LNCAP (cell line): Measurements from ENCODE around the gene GIT1.

Source experiments
- TF ChIP-seq, protein P1 (sequence below): fragments of 450-650 bp; IDR thresholded peaks from 2 replicates; pipeline ENCODE4 v1.5.1; 2017; ENCODE audit warnings: mild to moderate bottlenecking

The GIT1 gene

DNA sequence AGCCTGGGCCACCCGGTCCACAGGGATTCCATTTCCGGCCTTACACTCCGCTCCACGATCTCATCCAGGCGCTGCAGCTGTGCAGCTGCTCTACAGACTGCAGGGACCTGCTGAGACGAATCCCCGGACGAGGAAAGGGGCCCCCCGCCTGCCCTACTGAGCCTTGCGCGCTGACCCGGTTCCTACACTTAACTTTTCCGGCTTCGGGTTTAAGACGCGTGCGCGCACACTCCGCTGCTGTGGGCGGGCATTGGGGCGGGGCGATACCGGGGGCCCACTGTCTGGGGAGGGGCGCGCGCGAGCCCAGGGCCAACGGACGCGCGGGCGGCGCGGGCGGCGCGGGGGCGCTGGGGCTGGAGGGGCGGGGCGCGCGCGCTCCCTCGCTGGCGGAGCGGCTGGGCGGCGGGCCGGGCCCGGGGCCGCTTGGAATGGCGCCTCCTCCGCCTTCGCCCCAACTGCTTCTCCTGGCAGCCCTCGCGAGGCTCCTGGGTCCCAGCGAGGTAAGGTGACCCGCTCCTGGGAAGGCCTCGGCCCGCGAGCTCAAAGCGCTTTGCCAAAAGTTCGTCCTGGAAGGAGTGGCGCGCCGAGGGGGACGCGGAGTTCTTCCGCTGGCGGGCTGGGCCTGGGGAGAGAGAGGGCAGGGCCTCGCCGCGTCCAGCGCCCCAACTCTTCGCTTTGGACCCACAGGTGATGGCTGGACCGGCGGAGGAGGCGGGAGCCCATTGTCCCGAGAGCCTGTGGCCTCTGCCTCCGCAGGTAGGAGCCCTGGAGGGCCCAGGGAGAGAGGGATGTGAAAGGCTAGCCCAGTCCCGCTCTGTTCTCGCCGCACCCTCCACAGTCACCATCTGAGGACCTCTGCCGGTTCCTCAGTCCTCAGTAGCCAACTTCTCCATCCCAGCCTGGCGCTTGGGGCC is 20.9 kb downstream of the GIT1 start, which contains the start of gene TP53I13:
Gene TP53I13 (plus strand): TSS at position 371 of the 914 bp plus-strand sequence. CDS start 58 bp downstream, at position 429.
- TF ChIP-seq, protein P1, sequence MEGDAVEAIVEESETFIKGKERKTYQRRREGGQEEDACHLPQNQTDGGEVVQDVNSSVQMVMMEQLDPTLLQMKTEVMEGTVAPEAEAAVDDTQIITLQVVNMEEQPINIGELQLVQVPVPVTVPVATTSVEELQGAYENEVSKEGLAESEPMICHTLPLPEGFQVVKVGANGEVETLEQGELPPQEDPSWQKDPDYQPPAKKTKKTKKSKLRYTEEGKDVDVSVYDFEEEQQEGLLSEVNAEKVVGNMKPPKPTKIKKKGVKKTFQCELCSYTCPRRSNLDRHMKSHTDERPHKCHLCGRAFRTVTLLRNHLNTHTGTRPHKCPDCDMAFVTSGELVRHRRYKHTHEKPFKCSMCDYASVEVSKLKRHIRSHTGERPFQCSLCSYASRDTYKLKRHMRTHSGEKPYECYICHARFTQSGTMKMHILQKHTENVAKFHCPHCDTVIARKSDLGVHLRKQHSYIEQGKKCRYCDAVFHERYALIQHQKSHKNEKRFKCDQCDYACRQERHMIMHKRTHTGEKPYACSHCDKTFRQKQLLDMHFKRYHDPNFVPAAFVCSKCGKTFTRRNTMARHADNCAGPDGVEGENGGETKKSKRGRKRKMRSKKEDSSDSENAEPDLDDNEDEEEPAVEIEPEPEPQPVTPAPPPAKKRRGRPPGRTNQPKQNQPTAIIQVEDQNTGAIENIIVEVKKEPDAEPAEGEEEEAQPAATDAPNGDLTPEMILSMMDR, result no peak

DNA sequence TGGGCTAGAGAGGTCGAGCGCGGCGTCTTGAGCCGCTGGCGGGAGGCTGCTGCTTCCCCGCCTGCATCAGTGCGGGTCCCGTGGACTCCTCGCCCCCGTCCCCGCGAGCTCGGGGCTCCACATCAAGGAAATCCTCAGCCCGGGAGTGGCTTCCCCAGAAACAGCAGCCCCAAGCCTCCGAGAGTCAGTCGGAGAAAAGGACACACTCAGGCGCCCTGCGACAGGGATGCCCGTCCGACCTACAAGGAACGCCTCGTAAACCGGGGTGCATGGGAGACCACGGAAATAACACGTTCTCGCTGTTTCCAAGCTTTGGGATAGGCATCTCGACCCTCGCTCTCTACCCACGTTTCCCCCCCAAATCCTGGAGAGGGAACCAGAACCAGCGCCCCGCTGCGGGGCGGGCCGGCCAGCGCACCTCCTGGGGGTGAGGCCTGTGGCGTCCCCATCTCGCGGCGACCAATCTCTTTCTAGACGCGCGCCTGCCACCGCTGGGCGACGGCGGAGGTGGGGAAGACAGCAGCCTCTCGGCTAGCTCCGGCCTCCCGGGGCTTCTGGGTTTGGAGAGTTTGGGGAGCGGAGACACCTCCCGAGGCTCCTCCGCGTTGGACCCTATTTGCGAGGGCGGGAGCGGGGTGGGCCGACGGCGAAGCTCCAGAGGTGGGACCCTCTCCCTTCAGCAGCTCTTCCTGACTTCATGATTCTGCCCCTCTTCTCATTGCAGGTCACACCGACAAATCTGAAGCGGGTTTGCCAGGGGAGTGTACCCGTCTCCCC is 21.7 kb downstream of the GIT1 start:
- TF ChIP-seq, protein P1, result no peak; the same call in 1 of the 2 replicates

DNA sequence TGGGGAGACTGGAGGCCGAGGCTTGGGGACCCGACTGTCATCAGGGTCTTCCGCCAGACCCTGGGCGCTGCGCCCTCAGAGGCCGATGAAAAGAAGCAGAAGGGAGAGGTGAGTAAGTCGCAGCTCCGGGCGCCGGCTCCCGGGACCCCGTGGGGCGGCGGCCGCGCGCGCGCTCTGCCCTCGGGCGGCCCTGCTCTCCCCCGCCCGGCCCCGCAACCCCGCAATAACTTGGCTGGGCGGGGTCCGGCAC is 22.2 kb downstream of the GIT1 start:
- TF ChIP-seq, protein P1, result no peak

DNA sequence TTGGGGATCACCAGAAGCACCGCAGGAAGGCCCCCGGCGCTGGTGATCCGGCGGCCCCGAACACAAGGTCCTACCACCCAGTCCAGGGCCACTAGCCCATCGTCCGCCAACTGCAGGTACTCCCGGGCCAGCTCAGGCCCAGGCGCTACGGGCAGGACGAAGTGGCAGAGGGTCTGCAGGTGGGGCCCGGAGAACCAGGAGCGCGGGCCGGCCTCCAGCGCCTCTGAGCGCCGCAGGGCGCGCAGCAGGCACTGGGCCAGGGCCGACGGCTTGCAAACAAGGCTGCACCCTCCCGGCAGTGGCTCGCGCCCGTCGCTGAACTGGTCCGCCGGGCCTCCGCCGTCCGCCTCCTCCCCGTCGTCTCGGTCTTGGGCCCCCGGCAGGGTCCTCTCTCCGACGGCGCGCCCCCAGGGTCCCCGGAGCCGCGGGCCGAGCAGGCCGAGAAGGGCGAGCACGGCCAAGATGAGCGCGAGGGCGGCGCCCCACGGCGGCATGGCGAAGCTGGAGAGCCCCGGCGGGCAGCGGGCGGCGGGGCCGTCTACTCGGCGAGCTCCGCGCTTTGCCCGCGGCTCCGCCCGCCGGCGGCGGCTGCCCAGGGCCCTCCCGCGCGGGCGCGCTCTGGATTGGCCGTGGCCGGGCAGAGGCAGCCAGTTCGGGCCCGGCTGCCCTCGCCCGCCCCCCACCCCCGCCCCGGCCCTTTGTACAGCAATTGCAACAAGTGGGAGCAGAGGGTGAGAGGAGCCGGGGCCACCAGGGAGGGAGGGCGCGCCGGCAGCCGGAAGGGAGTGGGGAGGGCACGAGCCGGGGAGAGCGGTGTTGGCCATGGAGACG is 22.8 kb downstream of the GIT1 start, which contains the start of gene ABHD15:
Gene ABHD15 (minus strand): TSS at position 565 of the 831 bp plus-strand sequence. CDS start 71 bp downstream, at position 494.
- TF ChIP-seq, protein P1, result no peak

DNA sequence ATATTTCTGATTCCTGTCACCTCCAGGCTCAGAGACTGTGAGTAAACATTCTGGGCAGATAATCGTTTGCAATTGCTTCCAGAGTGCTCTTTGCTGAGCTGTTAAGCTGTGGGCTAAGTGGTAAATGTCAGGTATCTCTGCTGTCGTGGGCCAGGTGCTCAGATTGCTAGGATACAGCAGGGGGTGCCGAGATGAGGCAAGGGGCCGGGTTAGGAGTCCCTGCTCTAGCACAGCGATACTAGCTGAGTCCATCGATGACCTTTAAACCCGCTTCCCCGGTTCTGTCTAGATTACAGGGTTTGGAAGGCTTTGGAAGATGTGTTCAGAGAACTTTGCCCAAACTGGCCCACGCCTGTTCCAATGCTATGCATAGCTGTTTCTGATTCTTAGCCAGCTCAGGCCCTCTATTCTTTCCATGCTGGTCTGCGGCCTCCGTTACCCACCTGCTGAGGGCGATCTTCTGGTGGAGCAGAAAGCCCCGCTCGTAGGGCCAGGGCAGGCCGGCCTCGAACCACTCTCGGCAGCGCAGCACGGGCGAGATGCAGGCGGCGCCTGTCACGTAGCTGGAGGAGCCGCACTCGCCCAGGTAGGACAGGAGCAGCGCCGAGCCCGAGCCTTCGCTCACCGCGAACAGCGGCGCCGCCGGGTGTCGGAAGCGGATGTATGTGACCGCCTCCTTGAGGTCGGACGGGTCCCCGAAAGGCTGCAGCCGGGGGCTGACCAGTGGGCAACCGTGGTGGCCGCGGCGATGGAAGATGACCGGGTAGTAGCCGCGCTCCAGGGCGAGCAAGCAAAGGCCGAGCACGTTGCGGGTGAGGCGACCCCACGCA is 23.6 kb downstream of the GIT1 start:
- TF ChIP-seq, protein P1, result no peak

DNA sequence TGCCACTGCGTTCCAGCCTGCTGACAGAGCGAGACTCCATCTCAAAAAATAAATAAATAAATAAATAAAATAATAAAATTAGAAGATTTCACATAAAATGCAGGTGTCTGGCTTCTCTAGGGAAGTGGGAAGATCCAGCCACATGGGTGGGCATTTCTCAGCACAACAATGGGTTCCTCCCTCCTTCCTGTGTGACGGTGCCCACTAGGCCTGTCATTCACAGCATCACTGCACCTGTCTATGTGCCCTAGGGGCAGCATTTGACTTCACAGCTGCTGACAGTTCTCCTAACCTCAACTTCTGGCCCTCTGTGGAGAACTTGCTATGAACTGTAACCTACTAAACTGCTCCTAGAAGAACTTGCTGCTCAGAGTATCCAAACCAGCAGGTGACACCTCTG is 25.6 kb downstream of the GIT1 start:
- TF ChIP-seq, protein P1, result no peak
